Loucy (cell line): ENCODE results near the gene PTPRH.

Source experiments
- H2AFZ ChIP-seq: fragments of 200-600 bp; sonication (generic); 2 replicates; pipeline ENCODE4 v1.6.0; 2016; ENCODE audit warnings: antibody characterized with exemption, mild to moderate bottlenecking, low read length, moderate library complexity
- H3F3A ChIP-seq: fragments of 200-600 bp; 2 replicates; pipeline ENCODE4 v1.6.0; 2016; ENCODE audit warnings: antibody characterized with exemption, low read depth, mild to moderate bottlenecking
- H3K27me3 ChIP-seq: fragments of 200-600 bp; sonication (generic); 2 replicates; pipeline ENCODE4 v1.6.1; 2014; ENCODE audit warnings: low read length, mild to moderate bottlenecking; ENCODE audit not compliant: insufficient read depth, poor library complexity, severe bottlenecking
- H3K36me3 ChIP-seq: fragments of 200-600 bp; sonication (generic); 2 replicates; pipeline ENCODE4 v1.6.1; 2016; ENCODE audit warnings: low read length; ENCODE audit not compliant: insufficient read depth
- H3K4me1 ChIP-seq: fragments of 200-600 bp; sonication (generic); 2 replicates; pipeline ENCODE4 v1.5.1; 2014; ENCODE audit warnings: low read length, mild to moderate bottlenecking; ENCODE audit not compliant: insufficient read depth, poor library complexity, severe bottlenecking
- H3K4me2 ChIP-seq: fragments of 200-600 bp; sonication (generic); 2 replicates; pipeline ENCODE4 v1.6.0; 2014; ENCODE audit warnings: antibody characterized with exemption, low read length, low read depth, mild to moderate bottlenecking; ENCODE audit not compliant: poor library complexity, severe bottlenecking
- H3K4me3 ChIP-seq: fragments of 200-600 bp; sonication (generic); 2 replicates; pipeline ENCODE4 v1.5.1; 2014; ENCODE audit warnings: low read length, mild to moderate bottlenecking, mixed read lengths; ENCODE audit not compliant: poor library complexity, severe bottlenecking
- H3K79me2 ChIP-seq: fragments of 200-600 bp; sonication (generic); 2 replicates; pipeline ENCODE4 v1.6.1; 2014; ENCODE audit warnings: low read length; ENCODE audit not compliant: insufficient read depth
- H3K9ac ChIP-seq: fragments of 200-600 bp; sonication (generic); 2 replicates; pipeline ENCODE4 v1.6.0; 2014; ENCODE audit warnings: mild to moderate bottlenecking, low read depth, low read length, moderate library complexity; ENCODE audit not compliant: poor library complexity, severe bottlenecking
- H3K9me2 ChIP-seq: fragments of 200-600 bp; sonication (generic); replicated peaks from 2 replicates; pipeline ENCODE4 v1.6.1; 2016; ENCODE audit warnings: low read depth, low read length, mixed read lengths
- H3K9me3 ChIP-seq: fragments of 200-600 bp; sonication (generic); 2 replicates; pipeline ENCODE4 v1.6.1; 2014; ENCODE audit warnings: mild to moderate bottlenecking, antibody characterized with exemption, low read length, low read depth; ENCODE audit not compliant: insufficient read depth
- H4K20me1 ChIP-seq: fragments of 200-600 bp; sonication (generic); 2 replicates; pipeline ENCODE4 v1.6.0; 2014; ENCODE audit warnings: antibody characterized with exemption, low read length, mild to moderate bottlenecking; ENCODE audit not compliant: insufficient read depth, poor library complexity, severe bottlenecking
- CTCF ChIP-seq: fragments of 200-600 bp; sonication (generic); conservative IDR thresholded peaks from 2 replicates; pipeline ENCODE4 v1.5.1; 2014; ENCODE audit warnings: mild to moderate bottlenecking, antibody characterized with exemption, low read length
- EZH2phosphoT487 ChIP-seq: fragments of 200-600 bp; IDR thresholded peaks from 2 replicates; pipeline ENCODE4 v1.6.1; 2018; ENCODE audit warnings: antibody characterized with exemption, mild to moderate bottlenecking, moderate library complexity, borderline replicate concordance

The PTPRH gene

GRCh38 chr19:55196803-55197202 lies 12.5 kb downstream of the PTPRH start:
- Histone ChIP-seq H3K36me3 (no peaks in the 10 kb centered on the region), H3K4me1 (no peaks in the 10 kb centered on the region), H2AFZ (no peak overlapping the region), H3F3A (no peaks in the 10 kb centered on the region), H4K20me1 (no peaks in the 10 kb centered on the region), H3K9ac (no peak overlapping the region), H3K79me2 (no peaks in the 10 kb centered on the region), H3K4me2 (no peak overlapping the region), H3K4me3 (no peak overlapping the region), H3K9me2 (no peaks in the 10 kb centered on the region), H3K27me3 (no peaks in the 10 kb centered on the region), H3K9me3 (no peaks in the 10 kb centered on the region)
- TF ChIP-seq CTCF, result no peak
- no peak for TF ChIP-seq EZH2phosphoT487

GRCh38 chr19:55193481-55193880 lies 15.8 kb downstream of the PTPRH start:
- Histone ChIP-seq H3K27me3 (no peaks in the 10 kb centered on the region), H3K9ac (no peak overlapping the region), H2AFZ (no peak overlapping the region), H3K4me2 (no peak overlapping the region), H3F3A (no peaks in the 10 kb centered on the region), H3K36me3 (no peaks in the 10 kb centered on the region), H3K79me2 (no peaks in the 10 kb centered on the region), H3K9me2 (no peaks in the 10 kb centered on the region), H3K9me3 (no peaks in the 10 kb centered on the region), H3K4me3 (no peak overlapping the region), H4K20me1 (no peaks in the 10 kb centered on the region), H3K4me1 (no peaks in the 10 kb centered on the region)
- TF ChIP-seq EZH2phosphoT487, result no peak
- TF ChIP-seq CTCF, result no peak

- H3K4me2 ChIP-seq, result no peak overlapping the region
Observed at GRCh38 chr19:55189403-55189835, 19.9 kb downstream of the PTPRH start.

More at GRCh38 chr19:55189403-55189835, 19.9 kb downstream of the PTPRH start:
- H3K9me2 ChIP-seq, result no peaks in the 10 kb centered on the region
- H3K4me3 ChIP-seq, result no peak overlapping the region
- H3F3A ChIP-seq, result no peaks in the 10 kb centered on the region
- H3K36me3 ChIP-seq, result no peaks in the 10 kb centered on the region
- no peaks in the 10 kb centered on the region for H4K20me1 ChIP-seq
- H3K79me2 ChIP-seq, result no peaks in the 10 kb centered on the region
- H2AFZ ChIP-seq, result no peak overlapping the region
- no peaks in the 10 kb centered on the region for H3K27me3 ChIP-seq
- no peaks in the 10 kb centered on the region for H3K4me1 ChIP-seq
- H3K9me3 ChIP-seq, result no peaks in the 10 kb centered on the region
- no peak overlapping the region for H3K9ac ChIP-seq
- TF ChIP-seq CTCF (no peak), EZH2phosphoT487 (no peak)
